NCI-H526 (cell line): Measurements from ENCODE around the gene SCRT2.

Experiments
- DNase-seq, 2 experiments: peaks; one replicate each; lab custom pipeline; 2025; lab: John Stamatoyannopoulos, UW

Gene SCRT2

DNA sequence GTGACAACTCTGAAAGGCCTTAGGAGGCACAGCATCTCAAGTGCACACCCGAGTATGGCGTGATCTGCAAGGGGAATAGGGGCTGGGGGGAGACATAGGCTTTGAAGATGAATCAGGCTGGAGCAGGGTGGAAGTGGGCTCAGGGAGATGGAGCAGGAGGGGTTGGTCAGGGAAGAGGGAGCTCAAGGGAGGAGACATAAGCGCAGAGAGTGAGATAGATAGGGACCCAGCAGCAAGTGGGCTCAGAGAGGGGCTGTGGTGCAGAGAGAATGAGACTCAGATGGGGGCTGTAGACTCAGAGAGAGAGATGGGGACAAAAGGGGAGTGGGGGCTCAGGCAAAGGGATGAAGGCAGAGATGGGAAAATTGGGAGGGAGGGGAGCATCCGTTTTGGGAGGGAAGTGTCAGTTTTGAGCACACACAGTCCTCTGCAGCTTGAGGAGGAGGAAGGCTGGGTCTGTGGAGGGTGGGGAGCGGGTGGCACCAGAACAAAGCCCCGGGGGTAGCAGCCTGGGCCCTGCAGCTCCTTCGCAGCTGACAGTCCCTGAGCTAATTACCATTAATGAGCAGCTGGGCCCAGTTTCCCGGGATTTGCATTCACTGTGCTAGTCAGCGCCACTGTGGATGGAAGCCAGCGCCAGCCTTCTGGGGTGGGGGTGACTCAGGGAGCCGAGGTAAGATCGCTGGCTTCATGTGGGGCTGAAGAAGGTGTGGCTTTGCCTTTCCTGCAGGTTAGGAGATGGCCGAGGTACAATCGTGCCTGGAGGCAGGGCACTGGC lies 41.3 kb downstream of the SCRT2 start:
- peak; percentile 86 to 94 for DNase-seq

DNA sequence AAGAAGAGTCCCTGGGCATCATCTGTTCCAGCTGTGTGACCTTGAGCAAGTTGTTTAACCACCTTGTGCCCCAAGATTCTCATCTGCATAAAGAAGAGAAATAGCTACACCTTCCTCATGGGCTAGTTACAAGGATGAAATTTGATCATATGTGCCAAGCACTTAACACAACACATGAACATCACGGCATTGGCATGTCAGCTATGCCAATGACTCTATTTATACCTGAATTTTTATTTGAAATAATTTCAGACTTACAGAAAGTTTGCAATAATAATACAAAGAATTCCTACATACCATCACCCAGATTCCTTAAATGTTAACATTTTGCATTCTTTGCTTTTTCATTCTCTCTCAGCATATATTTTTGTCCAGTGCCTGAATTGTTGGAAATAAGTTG lies 44.5 kb downstream of the SCRT2 start:
- DNase-seq = no peak

DNA sequence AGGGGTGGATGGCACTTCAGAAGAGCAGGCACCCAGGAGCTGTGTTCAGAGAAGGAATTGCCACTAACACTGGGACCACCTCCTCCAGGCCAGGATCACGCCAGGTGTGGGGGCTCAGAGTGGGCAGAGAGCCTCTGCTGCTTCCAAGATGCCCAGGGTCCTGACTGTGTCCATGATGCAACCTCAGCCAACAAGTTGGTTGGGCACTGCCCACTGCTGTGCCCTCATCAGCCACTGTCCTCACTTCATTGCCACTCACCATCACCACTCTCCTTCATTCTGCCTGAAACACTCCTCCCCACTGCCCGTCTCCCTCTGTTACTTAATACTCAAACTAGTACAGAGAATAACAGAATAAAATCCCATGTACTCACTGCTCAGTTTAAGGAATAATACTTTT lies 49.0 kb downstream of the SCRT2 start:
- no peak for DNase-seq

DNA sequence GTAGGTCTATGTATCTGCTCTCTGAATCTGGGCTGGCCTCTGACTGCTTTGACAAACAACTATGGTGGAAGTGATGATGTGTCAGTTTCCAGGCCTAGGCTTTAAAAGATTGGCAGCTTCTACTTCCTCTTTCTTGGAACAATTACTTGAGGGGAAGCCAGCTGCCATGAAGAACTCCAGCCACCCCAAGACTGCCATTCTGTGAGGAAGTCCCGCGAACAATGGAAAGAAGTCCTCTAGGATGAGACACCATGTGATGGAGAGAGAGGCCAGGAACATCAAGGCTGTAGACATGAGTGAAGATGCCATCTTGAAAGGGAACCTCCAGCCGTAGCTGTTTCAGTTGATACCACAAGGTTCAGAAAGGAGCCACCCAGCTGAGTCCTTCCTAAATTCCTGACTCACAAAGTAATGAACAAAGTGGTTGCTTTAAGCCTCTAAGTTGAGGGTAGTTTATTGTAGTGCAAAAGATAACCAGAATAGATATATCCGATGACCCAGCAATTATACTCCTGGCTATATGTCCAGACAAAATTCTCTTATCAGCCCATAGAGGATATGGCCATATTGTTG lies 50.2 kb downstream of the SCRT2 start:
- DNase-seq = no peak

DNA sequence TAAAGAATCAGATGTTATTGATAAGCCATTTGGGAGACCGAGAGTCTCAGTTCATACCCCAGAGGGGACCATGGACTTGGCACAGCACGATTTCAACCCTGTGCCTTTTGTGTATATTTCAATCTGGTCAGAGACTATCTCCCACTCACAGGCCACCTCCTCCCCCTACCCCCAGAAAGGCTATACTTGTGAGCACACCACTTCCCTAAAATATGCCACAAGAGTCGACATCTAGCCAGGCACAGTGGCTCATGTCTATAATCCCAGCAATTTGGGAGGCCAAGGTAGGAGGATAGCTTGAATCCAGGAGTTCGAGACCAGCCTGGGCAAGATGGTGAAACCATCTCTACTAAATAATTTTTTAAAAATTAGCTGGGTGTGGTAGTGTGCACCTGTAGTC lies 51.9 kb downstream of the SCRT2 start:
- DNase-seq = no peak

DNA sequence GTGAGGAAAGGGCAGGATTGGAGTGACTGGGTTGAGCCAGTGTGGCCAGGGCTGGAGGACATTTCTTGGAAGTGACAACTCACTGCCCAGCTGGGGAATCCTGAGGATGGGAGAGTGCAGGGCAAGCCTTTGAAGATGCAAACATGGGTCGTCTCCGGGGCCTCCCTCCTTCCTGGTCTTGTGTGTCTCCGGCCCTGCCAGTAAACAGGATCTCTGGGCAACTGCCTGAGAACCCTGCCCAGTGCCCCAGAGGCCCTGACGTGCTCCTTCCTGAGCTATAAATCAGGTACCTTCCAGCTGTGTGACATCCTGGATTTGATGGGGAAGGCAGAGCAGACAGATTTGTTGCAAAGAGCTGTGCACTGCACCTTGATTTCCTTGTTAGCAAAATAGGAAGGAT lies 52.6 kb downstream of the SCRT2 start:
- no peak for DNase-seq

DNA sequence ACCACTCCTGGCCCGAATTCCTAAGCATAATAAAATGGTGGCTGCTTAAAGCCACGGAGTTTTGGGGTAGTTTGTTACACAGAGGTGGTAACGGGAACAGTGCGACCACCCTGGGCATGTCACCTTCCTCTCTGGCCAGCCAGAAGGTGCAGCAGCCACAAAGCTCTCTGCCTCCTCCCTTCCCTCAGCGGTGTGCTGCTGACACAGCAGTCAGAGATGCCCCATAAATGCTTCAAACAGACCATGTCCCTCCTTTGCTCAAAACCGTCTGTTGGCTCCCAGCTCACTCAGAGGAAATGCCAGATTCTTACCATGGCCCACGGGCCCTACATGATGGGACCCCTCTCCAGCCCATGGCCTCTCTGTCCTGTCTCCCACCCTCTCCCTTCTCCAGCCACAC lies 53.4 kb downstream of the SCRT2 start:
- no peak for DNase-seq

DNA sequence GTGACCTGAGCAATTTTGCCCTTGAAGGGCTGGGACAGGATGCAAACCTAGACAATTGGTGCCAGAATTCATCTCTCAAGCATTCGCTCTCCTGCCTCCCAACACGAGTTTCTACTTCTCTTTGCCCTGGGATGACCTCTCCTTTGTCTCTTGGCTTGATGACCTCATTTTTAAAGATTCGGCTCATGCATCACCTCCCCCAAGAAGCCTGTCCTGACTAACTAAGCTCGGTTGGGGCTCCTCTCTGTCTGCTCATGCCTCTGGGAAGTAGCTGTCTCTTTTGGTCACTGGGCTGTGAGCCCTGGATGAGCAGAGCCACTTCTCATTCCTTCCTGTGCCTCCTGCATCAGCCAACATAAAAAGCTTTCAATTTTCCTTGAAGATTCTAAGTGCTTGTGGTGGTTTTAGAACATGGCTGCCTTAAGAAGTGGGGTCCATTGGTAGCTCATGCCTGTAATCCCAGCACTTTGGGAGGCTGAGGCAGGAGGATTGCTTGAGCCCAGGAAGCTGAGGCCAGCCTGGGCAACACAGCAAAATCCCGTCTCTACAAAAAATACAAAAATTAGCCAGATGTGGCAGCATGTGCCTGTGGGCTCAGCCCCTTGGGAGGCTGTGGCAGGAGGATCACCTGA lies 54.4 kb downstream of the SCRT2 start:
- no peak for DNase-seq

DNA sequence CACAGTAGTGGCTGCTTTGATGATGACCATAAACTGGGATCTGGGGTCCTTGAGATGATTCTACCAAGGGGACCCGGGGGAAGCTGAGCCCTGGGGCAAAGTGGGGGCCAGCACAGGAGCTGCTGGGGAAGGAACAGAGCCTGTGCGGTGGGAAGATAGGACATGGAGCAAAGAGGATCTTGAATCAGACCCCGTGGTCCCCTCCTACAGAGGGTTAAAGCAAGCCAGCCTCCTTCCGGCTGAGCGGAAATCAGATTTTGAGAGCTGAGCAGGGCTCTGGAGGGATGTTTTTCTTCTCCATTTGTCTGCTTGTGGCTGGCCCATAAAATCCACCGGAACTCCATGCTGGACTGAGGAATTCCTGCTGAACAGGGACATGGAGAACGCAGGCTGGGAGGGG lies 55.4 kb downstream of the SCRT2 start:
- no peak for DNase-seq

DNA sequence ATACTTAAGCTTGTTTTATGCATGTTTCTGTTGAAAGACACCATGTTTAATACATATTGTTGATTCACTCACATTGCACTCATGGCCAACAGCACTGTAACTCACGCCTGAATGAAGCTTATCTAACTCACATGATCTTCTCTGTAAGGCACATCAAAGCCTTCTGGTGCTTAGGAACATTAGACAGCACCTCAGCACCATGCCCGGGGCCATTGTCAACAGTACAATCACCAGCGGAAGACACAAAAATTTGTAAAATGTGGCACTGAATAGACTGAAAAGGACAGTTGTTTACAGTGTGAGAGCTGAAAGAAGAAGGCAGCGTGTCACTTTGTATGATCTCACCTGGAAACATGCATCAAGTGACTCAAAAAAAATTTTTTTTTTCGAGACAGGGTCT lies 56.6 kb downstream of the SCRT2 start:
- DNase-seq = no peak

DNA sequence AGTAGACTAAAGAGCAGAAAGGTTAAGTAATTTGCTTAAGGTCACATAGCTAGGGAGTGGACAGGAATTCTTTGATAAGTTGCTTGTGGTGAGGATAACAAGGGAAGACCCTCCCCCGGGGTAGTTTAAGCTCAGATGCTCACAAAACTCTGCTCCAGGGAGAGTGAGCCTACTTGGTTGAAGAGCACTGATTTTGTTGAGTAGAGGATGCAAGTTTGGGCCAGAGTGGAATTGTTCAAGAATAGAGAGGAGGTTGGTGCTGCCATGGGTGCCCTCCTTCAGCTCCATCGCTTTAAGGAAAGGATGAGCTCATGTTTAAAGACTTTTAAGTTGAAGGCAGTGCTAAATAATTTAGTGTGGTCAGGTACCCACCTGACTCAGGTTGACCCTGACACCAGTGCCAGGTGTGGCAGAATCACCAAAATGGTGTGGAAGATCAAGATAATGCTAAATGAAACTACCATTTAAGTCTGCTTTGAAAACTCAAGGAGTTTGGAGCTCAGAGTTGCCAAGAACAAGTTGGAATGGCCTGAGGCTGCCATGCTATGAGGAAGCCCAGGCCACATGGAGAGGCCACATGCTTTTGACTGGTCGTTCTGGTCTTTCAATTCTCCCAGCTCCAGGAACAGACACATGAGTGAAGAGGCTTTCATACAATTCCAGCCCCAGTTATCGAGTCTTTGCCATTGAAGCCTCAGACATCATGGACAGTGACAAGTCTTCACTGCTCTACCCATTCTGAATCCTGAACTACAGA lies 57.5 kb downstream of the SCRT2 start:
- no peak for DNase-seq

DNA sequence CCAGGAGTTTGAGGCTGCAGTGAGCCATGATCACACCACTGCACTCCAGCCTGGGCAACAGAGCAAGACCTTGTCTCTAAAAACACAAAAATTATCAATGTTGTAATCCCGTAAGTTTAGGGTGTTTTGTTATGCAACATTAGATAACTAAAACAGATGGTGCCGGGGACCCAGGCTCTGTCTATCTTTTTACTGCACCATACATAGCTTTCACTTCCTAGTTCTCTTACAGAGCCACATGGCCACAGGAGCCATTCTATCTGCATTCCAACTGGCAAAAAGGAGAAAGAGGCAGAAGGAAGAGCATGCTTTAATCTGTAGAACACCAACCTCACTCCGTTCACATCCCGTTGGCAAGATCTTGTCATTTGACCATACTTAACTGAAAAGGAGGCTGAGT lies 60.1 kb downstream of the SCRT2 start:
- DNase-seq = no peak

DNA sequence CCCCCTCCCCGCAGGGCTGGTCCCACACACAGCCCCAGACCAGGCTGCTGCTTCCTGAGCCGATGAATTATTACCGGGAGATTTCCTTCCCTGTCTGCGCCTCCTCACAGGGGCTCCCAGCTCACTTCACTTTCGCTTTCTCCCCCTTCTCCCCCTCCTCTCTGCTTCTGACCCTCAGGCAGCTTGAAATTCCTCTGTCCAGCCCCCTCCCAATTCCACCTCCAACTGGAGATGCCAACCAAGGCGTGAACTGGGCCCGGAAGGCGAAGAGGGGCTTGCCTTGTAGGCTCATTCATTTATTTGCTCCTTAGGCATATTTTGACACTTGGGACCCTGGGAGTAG lies 63.8 kb downstream of the SCRT2 start:
- no peak for DNase-seq
